Fibroblast of upper back skin (primary cell): ENCODE results near the gene SMIM9.
A peak's percentile ranks its signal among the peaks of the same experiment; 100 is the strongest.

Source experiments
- DNase-seq: peaks from one replicate; pipeline ENCODE4 v3.0.0-alpha.2; 2013

Gene SMIM9

GRCh38 chrX:154813801-154814200 lies 20.7 kb downstream of the SMIM9 start:
- DNase-seq = no peak

DNA sequence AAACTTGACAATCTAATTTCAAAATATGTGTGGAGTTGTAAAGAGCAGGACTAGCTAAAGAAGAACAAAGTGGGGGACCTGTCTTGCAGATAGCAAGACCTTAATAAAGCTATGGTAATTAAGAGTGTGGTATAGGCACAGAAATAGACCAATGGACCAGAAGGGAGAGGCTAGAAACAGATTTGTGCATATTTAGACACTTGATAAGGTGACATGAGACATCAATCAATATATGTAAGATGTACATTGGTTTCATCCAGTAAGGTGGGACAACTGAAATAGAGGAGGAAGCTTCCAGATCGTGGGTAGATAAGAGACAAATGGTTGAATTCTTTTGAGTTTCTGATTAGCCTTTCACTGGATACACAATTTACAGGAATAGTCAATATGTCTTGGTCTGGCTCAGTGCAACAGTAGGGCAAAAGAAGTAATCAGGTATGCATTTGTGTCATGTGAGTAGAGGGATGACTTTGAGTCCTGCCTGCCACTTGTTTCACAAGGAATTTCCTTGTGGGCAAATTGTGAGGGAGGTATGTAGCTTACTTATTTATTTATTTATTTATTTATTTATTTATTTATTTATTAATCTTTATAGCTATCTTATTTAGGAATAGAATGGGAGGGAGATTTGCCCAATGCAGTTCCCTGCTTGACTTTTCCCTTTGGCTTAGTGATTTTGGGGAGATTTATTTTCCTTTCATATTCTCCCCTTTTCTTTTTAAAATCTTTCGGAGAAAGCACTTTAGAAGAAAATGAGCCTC lies 21.9 kb downstream of the SMIM9 start:
- DNase-seq = no peak

GRCh38 chrX:154809939-154810665 lies 24.4 kb downstream of the SMIM9 start:
- DNase-seq = no peak

DNA sequence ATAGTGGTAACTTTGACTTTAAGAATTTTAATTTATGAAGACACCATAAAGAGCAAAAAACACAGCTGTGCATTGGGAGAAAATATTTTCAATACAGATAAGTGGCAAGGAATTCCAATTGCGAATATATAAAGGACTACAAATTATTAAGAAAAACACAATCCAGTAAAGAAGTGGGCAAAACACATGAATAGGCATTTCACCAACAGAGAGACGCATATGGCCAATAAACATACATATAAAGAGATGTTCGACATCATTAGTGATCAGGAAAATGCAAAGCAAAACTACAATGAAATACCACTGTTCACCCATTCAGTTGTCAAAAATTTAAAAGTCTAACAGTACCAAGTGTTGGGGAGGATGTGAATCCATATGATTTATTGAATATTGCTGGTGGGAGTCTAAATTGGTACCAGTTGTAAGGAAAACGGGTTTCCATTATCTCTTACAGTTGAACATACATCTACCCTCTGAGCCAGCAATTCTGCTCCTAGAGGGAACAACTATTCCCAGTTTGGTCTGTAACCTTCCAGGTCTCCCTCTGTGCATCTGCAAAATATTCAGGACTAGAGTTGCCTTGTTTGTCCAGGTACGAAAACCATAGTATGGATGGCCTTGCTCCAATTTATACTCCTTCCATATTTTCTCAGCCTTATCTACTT lies 27.5 kb downstream of the SMIM9 start:
- DNase-seq = no peak

- peak; percentile 19 for DNase-seq
Measured at GRCh38 chrX:154805696-154806091, 28.8 kb downstream of the SMIM9 start.

- peak; percentile 58 for DNase-seq
Measured at GRCh38 chrX:154804957-154805695, 29.3 kb downstream of the SMIM9 start, which contains the start of gene MPP1. Gene MPP1, minus strand, starts transcription at chrX:154805485. Its CDS starts 112 bp downstream, at chrX:154805373.

GRCh38 chrX:154804261-154804956 lies 30.1 kb downstream of the SMIM9 start:
- DNase-seq = no peak

DNA sequence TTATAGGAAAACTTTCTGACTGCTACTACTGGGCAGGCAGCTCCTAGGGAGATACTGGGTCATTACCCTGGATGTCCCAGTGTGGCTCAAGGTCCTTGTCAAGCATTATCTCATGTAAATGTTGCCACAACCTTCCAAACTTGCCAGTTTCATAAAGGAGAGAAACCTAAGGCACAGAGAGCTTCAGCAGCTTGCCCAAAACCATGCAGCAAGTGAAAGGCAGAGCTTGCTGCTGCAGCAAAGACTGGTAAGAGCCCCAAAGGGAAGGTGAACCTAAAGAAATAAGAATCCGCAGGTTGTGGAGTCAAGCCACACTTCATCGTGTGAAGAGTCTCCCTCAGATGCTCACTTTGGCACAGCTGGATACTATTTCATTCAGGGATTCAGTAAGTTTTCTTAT lies 31.5 kb downstream of the SMIM9 start:
- DNase-seq = no peak

- no peak for DNase-seq
Measured at GRCh38 chrX:154800478-154801210, 33.8 kb downstream of the SMIM9 start.

DNA sequence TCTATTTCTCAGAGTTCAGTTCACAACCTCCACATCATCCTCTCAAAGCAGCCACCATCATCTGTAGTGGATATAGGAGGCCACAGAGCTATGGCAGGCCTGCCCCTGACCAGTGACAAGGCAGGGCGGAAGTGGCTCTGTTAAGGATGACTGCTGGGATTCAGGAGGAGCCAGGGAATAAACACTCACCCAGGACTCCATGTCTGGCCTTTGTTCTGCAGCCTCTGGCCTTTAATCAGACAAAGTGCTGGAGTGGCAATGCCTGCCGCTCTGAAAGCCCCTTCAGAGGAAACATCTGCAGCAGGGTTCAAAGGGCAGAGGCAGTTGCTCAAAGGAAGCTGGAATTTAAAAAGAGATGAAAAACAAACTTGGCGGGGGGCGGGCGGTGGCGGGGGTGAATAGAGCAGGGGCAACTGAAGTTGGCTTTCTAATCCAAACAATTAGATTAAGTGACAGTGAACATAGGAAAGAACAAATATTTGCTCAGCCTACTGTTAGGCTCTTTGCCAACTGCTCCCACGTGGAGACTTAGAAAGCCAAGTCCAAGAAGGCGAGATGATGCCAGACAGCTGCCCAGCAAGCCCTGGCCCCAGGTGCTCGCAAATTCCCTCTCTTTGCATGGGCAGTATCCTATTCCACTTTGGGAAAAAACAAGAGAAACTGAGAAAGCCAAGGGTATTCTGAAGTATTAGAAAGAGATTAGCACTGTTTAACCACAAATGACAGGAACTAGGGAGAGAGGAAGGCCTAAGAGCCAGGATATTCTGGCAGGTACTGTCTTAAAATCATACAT lies 34.7 kb downstream of the SMIM9 start:
- DNase-seq = no peak

- DNase-seq = no peak
Measured at GRCh38 chrX:154797006-154797405, 37.5 kb downstream of the SMIM9 start.

GRCh38 chrX:154795016-154795415 lies 39.4 kb downstream of the SMIM9 start:
- DNase-seq = no peak

DNA sequence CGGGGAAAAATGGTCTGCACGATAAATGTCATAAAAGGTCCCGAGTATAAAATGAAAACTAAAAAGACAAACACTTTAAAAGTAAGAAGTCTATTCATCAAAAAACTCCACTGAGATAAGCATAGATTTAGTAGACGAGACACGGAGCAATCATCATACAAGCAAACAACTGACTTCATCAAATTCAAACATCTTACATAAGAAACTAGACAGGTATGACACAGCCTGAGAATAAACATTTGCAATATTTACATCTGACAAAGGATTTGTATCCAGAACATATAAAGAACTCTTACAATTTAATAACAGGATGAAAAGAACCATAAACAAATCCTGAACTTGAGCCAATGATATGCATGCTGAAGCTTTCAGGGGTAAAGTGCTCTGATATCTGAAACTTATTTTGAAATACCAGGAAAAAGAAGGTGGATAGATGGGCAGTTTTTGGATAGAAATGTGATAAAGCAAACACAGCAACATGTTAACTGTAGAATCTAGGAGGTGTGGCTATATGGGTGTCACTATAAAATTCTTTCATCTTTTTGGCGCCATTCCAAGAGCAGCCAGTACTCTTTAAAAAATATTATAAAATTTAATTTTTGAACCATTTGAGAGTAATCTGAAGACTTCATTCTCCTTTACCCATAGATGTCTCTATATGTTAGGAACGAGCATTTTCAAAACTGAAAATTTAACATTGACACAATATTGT lies 41.2 kb downstream of the SMIM9 start:
- no peak for DNase-seq

- no peak for DNase-seq
Measured at GRCh38 chrX:154791939-154792338, 42.5 kb downstream of the SMIM9 start.

DNA sequence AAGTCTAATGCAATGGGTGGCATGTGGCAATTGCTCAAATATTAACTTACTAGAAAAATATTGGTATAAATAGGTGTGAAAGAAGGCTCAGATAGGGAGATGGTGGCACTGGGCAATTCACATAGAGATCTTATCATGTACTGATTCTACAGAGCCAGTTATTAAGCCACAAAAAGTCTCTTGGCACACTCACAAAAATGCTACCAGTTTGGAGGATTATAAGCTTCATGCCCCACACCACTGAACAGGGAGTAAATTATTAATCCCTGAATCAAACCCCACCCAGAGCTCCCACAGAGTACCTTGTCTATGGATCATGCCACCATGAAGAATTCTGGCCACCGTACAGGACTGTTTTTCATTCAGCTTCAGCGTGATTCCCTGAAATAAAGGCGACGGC lies 43.0 kb downstream of the SMIM9 start:
- no peak for DNase-seq

DNA sequence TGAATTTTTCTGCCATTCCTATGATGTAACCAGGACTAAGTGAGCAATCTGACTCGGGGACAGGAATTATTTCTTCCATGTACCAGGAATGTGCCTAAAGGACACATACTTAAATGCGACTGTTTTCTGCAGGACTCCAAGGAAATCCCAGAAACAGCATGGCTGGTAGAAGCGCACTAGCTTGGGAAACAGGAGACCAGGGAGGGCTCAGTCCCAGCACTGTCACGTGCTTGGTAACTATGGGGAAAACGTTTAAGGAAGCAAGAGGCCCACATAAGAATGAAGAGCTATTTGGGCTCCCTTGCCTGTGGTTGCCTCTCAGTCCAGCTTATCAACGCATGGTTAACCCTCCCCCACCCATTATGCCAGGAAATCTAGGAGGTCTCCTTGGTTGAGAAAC lies 48.7 kb downstream of the SMIM9 start:
- DNase-seq = no peak

GRCh38 chrX:154784149-154784995 lies 50.1 kb downstream of the SMIM9 start:
- no peak for DNase-seq

GRCh38 chrX:154780968-154781367 lies 53.5 kb downstream of the SMIM9 start:
- no peak for DNase-seq

- DNase-seq = peak; percentile 62
Measured at GRCh38 chrX:154779261-154779660, 55.2 kb downstream of the SMIM9 start.
